GM18499 (cell line): Measurements from ENCODE around the gene TTC24.
"Not testable (repeated sequence)": the region's sequence is repeated elsewhere in the genome, so short reads cannot be mapped to it uniquely, and the experiment has no call there.

Source experiments
- ATAC-seq: cut with Tn5 transposase; IDR thresholded peaks from one replicate; pipeline ENCODE4 v1.9.1; 2021; ENCODE audit warnings: moderate number of reproducible peaks; ENCODE audit not compliant: insufficient read depth, unreplicated experiment

The TTC24 gene

GRCh38 chr1:156579472-156579871, at the start of gene TTC24:
TSS of gene TTC24 (plus strand) at chr1:156579723. CDS start at chr1:156581365, 1,642 bp downstream.
- ATAC-seq: no peak

- no peak for ATAC-seq
These were observed 49.5 kb upstream of the TTC24 start for GRCh38 chr1:156530006-156530405.

- ATAC-seq: no peak
These were observed 47.1 kb upstream of the TTC24 start for GRCh38 chr1:156532374-156532773.

- ATAC-seq: no peak
These were observed 45.8 kb upstream of the TTC24 start for GRCh38 chr1:156533568-156534220.

- ATAC-seq: no peak
These were observed 45.0 kb upstream of the TTC24 start for GRCh38 chr1:156534424-156535060.

GRCh38 chr1:156537027-156537426, 42.5 kb upstream of the TTC24 start:
- ATAC-seq: no peak

GRCh38 chr1:156538711-156539440, 40.6 kb upstream of the TTC24 start:
- no peak for ATAC-seq

- no peak for ATAC-seq
These were observed 39.6 kb upstream of the TTC24 start for GRCh38 chr1:156539818-156540355.

- no peak for ATAC-seq
These were observed 38.6 kb upstream of the TTC24 start for GRCh38 chr1:156540955-156541354.

GRCh38 chr1:156543066-156543465, 36.5 kb upstream of the TTC24 start:
- ATAC-seq: no peak

GRCh38 chr1:156544592-156545102, 34.9 kb upstream of the TTC24 start:
- ATAC-seq: no peak

- no peak for ATAC-seq
These were observed 33.3 kb upstream of the TTC24 start for GRCh38 chr1:156546267-156546666.

- ATAC-seq: no peak
These were observed 32.1 kb upstream of the TTC24 start for GRCh38 chr1:156547434-156547833.

- no peak for ATAC-seq
These were observed 31.5 kb upstream of the TTC24 start for GRCh38 chr1:156547982-156548381.

GRCh38 chr1:156549390-156549789, 30.1 kb upstream of the TTC24 start:
- no peak for ATAC-seq

GRCh38 chr1:156549831-156550230, 29.7 kb upstream of the TTC24 start:
- no peak for ATAC-seq

- ATAC-seq: no peak
These were observed 29.2 kb upstream of the TTC24 start for GRCh38 chr1:156550346-156550745.

GRCh38 chr1:156551066-156551643, 28.4 kb upstream of the TTC24 start:
- ATAC-seq: no peak

- ATAC-seq: no peak
These were observed 27.7 kb upstream of the TTC24 start for GRCh38 chr1:156551869-156552268.

- ATAC-seq: no peak
These were observed 27.0 kb upstream of the TTC24 start for GRCh38 chr1:156552518-156552917.

- not testable (repeated sequence) for ATAC-seq
These were observed 26.6 kb upstream of the TTC24 start for GRCh38 chr1:156552937-156553336.
